ENCODE measurements around the gene FAM78A.

The FAM78A gene

GRCh38 chr9:131290767-131291370, 14.6 kb upstream of the FAM78A start:
- Histone ChIP-seq H2AFZ (ENCODE audit: low read depth, low read length) (no peak overlapping the region), H3K79me2 (ENCODE audit: low read length) (no peaks in the 10 kb centered on the region), H3K4me1 (ENCODE audit: low read length) (peaks cover 6% of the 10 kb centered on the region; the same call in 1 of the 2 replicates), H4K20me1 (ENCODE audit: insufficient read depth, low read length) (no peaks in the 10 kb centered on the region), H3K27ac (ENCODE audit: low read length) (no peak overlapping the region), H3K4me3 (ENCODE audit: low read length) (no peak overlapping the region), H3K36me3 (replicated peaks; ENCODE audit: low read depth, low read length) (no peaks in the 10 kb centered on the region), H3K4me2 (ENCODE audit: low read length) (peak overlapping the region; percentile 52; the same call in 1 of the 2 replicates), H3K9me3 (ENCODE audit: insufficient read depth, low read length) (no peaks in the 10 kb centered on the region), H3K27me3 (ENCODE audit: low read depth, low read length) (no peaks in the 10 kb centered on the region), H3K9ac (ENCODE audit: low read length) (no peak overlapping the region)
- TF ChIP-seq CTCF (IDR thresholded peaks at IDR 0.05; ENCODE audit: low read depth, low read length) (no peak), EZH2phosphoT487 (IDR thresholded peaks at IDR 0.05; ENCODE audit: low read depth) (no peak)

GRCh38 chr9:131290036-131290766, 13.9 kb upstream of the FAM78A start:
- TF ChIP-seq CTCF (IDR thresholded peaks at IDR 0.05; ENCODE audit: low read depth, low read length) (no peak), EZH2phosphoT487 (IDR thresholded peaks at IDR 0.05; ENCODE audit: low read depth) (no peak)
- Histone ChIP-seq H3K9me3 (ENCODE audit: insufficient read depth, low read length) (no peaks in the 10 kb centered on the region), H3K4me1 (ENCODE audit: low read length) (peaks cover 6% of the 10 kb centered on the region; the same call in 1 of the 2 replicates), H3K9ac (ENCODE audit: low read length) (peak overlapping the region; percentile 51), H3K4me3 (ENCODE audit: low read length) (peak overlapping the region; percentile 72), H4K20me1 (ENCODE audit: insufficient read depth, low read length) (no peaks in the 10 kb centered on the region), H2AFZ (ENCODE audit: low read depth, low read length) (peak overlapping the region; percentile 67; the same call in 1 of the 2 replicates), H3K36me3 (replicated peaks; ENCODE audit: low read depth, low read length) (no peaks in the 10 kb centered on the region), H3K4me2 (ENCODE audit: low read length) (peak overlapping the region; percentile 52), H3K79me2 (ENCODE audit: low read length) (no peaks in the 10 kb centered on the region), H3K27me3 (ENCODE audit: low read depth, low read length) (no peaks in the 10 kb centered on the region), H3K27ac (ENCODE audit: low read length) (no peak overlapping the region)

- Histone ChIP-seq H3K4me3 (ENCODE audit: low read length) (peak within 1 kb of the TSS; percentile 72), H3K79me2 (ENCODE audit: low read length) (no peaks in the 10 kb centered on the region), H3K27ac (ENCODE audit: low read length) (no peak within 1 kb of the TSS), H4K20me1 (ENCODE audit: insufficient read depth, low read length) (no peaks in the 10 kb centered on the region), H3K9me3 (ENCODE audit: insufficient read depth, low read length) (no peaks in the 10 kb centered on the region), H2AFZ (ENCODE audit: low read depth, low read length) (peak within 1 kb of the TSS; percentile 67; the same call in 1 of the 2 replicates), H3K4me1 (ENCODE audit: low read length) (peaks cover 6% of the 10 kb centered on the region; the same call in 1 of the 2 replicates), H3K4me2 (ENCODE audit: low read length) (peak within 1 kb of the TSS; percentile 52), H3K9ac (ENCODE audit: low read length) (peak within 1 kb of the TSS; percentile 51), H3K27me3 (ENCODE audit: low read depth, low read length) (no peaks in the 10 kb centered on the region), H3K36me3 (replicated peaks; ENCODE audit: low read depth, low read length) (no peaks in the 10 kb centered on the region)
- TF ChIP-seq EZH2phosphoT487 (IDR thresholded peaks at IDR 0.05; ENCODE audit: low read depth) (no peak), CTCF (IDR thresholded peaks at IDR 0.05; ENCODE audit: low read depth, low read length) (no peak)
Measured at GRCh38 chr9:131289301-131290035, 13.2 kb upstream of the FAM78A start, which contains the start of gene PLPP7. PLPP7 (plus strand) TSS chr9:131289723; CDS start chr9:131289998, 275 bp downstream.

GRCh38 chr9:131288217-131288616, 11.9 kb upstream of the FAM78A start:
- Histone ChIP-seq H3K4me3 (ENCODE audit: low read length) (no peak overlapping the region), H3K36me3 (replicated peaks; ENCODE audit: low read depth, low read length) (no peaks in the 10 kb centered on the region), H3K4me1 (ENCODE audit: low read length) (peaks cover 6% of the 10 kb centered on the region; the same call in 1 of the 2 replicates), H3K79me2 (ENCODE audit: low read length) (no peaks in the 10 kb centered on the region), H2AFZ (ENCODE audit: low read depth, low read length) (no peak overlapping the region), H3K4me2 (ENCODE audit: low read length) (no peak overlapping the region), H3K27me3 (ENCODE audit: low read depth, low read length) (no peaks in the 10 kb centered on the region), H4K20me1 (ENCODE audit: insufficient read depth, low read length) (no peaks in the 10 kb centered on the region), H3K9ac (ENCODE audit: low read length) (no peak overlapping the region), H3K9me3 (ENCODE audit: insufficient read depth, low read length) (no peaks in the 10 kb centered on the region), H3K27ac (ENCODE audit: low read length) (no peak overlapping the region)
- TF ChIP-seq CTCF (IDR thresholded peaks at IDR 0.05; ENCODE audit: low read depth, low read length) = no peak
- TF ChIP-seq EZH2phosphoT487 (IDR thresholded peaks at IDR 0.05; ENCODE audit: low read depth) = no peak

Data from OCI-LY3 (cell line).